WI38 (cell line): Measurements from ENCODE around the gene POLG.
A peak's percentile ranks its signal among the peaks of the same experiment; 100 is the strongest.

Source experiments
- H3K4me3 ChIP-seq: 2 replicates; pipeline ENCODE4 v1.5.1; 2011; ENCODE audit warnings: low read depth, mild to moderate bottlenecking, control low read depth, low read length
- TF ChIP-seq, protein P1 (sequence below): IDR thresholded peaks from 2 replicates; pipeline ENCODE4 v1.5.1; 2012; ENCODE audit warnings: low read depth, mild to moderate bottlenecking, control low read depth, low read length

Gene POLG

DNA sequence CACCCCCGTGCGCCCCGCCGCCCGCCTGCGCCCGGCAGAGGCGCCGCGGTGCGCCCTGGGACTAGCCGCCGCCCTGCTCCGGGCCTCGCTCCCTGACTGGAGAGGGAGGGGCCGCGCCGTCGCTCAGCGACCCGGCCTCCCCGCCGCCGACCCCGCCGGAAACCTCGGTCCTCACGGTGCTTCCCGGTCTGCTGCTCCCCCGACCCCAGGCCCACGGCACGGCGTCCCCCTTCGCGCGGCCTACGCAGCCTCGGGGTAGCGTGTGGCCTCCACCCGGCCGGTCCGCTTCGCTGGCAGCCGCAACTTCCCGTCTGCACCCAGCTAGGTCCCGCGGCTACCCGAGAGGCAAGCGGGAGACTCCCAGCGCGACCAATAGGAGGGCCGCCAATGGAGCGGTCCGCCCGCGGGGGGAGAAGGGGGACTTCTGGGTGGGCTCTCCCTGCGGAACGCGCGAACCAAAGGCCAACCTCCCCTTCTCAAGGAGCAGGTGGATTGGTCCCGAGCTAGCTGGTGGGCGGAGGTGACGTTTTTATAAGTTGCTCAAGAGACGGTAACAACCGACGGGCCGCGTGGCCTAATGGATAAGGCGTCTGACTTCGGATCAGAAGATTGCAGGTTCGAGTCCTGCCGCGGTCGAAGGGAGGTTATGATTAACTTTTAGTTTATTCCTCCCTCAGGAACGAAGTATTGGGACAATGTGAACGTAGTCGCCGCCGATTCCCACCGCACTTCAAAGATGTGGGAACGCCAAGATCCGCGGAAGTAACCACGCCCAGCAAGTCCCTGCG is at the start of gene POLG:
TSS of gene POLG (minus strand) at position 315 of the 788 bp plus-strand sequence. CDS start 1,070 bp downstream, outside the sequence.
- TF ChIP-seq, protein P1, sequence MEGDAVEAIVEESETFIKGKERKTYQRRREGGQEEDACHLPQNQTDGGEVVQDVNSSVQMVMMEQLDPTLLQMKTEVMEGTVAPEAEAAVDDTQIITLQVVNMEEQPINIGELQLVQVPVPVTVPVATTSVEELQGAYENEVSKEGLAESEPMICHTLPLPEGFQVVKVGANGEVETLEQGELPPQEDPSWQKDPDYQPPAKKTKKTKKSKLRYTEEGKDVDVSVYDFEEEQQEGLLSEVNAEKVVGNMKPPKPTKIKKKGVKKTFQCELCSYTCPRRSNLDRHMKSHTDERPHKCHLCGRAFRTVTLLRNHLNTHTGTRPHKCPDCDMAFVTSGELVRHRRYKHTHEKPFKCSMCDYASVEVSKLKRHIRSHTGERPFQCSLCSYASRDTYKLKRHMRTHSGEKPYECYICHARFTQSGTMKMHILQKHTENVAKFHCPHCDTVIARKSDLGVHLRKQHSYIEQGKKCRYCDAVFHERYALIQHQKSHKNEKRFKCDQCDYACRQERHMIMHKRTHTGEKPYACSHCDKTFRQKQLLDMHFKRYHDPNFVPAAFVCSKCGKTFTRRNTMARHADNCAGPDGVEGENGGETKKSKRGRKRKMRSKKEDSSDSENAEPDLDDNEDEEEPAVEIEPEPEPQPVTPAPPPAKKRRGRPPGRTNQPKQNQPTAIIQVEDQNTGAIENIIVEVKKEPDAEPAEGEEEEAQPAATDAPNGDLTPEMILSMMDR, result no peak
- H3K4me3 ChIP-seq, result peak within 1 kb of the TSS; percentile 83

- H3K4me3 ChIP-seq, result no peak overlapping the region
- TF ChIP-seq, protein P1, result no peak
Observed at GRCh38 chr15:89384176-89384604, 49.6 kb upstream of the POLG start.

- H3K4me3 ChIP-seq, result no peak overlapping the region
- TF ChIP-seq, protein P1, result no peak
Observed at GRCh38 chr15:89383365-89384175, 48.9 kb upstream of the POLG start.

- TF ChIP-seq, protein P1, result no peak
- no peak overlapping the region for H3K4me3 ChIP-seq
Observed at GRCh38 chr15:89381888-89382686, 47.5 kb upstream of the POLG start.

- H3K4me3 ChIP-seq, result no peak overlapping the region
- TF ChIP-seq, protein P1, result no peak
Observed at GRCh38 chr15:89381331-89381730, 46.7 kb upstream of the POLG start.

DNA sequence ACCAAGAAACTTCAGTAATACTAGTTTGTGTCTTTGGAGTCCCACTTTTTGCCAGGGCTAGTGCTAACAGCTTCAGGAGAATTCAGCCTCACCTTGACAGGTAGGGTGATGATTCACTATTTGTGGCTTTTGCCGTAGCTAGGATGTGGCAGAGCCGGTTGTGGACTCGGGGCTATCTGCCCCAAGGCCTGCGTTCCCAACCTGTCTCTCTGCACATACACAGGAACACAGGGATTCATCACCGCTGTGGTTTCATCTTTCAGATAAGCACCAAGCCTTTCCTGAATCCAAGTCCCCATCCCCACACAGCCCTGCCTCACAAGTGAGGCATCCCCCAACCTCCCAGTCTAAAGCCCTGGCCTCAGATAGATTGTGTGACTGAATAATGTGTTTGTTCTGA is 45.2 kb upstream of the POLG start:
- no peak overlapping the region for H3K4me3 ChIP-seq

More for the DNA sequence above, 45.2 kb upstream of the POLG start:
- TF ChIP-seq, protein P1, result no peak
